Adrenal gland (tissue), 12 donors: ENCODE data around the gene NUF2. TPM values are rescaled to one million over a fixed set of nuclear protein-coding genes. Genes with fewer than 3 reads are reported as not detected.
A peak's percentile ranks its signal among the peaks of the same experiment; 100 is the strongest.

ENCODE experiments used
- DNase-seq, 7 donors: peaks; one replicate each; pipeline ENCODE4 v3.0.0-alpha.2; 2019 to 2020
- H3K27ac ChIP-seq, 5 donors: fragments of 200-600 bp; sonication (generic) in 4 of 5; 1 replicate in 3 of 5; 2 replicates in 2 of 5; pipeline versions ENCODE4 v1.5.1 to v1.8.0; 2016 to 2020; ENCODE audit warnings: mild to moderate bottlenecking in 1 of 5
- H3K27me3 ChIP-seq: fragments of 200-600 bp; 2 replicates; pipeline ENCODE4 v1.8.0; 2021
- H3K36me3 ChIP-seq, 2 donors: fragments of 200-600 bp; replicated peaks in 1 of 2; 1 replicate in 1 of 2; 2 replicates in 1 of 2; pipeline versions ENCODE4 v1.5.1 to v1.8.0; 2018 to 2022
- H3K4me1 ChIP-seq, 2 donors: fragments of 200-600 bp; replicated peaks in 1 of 2; 1 replicate in 1 of 2; 2 replicates in 1 of 2; pipeline versions ENCODE4 v1.5.1 to v1.8.0; 2018 to 2021
- H3K4me3 ChIP-seq, 4 donors: fragments of 200-600 bp; sonication (generic) in 3 of 4; one replicate each; pipeline ENCODE4 v1.5.1; 2016 to 2018
- H3K9me3 ChIP-seq, 3 donors: fragments of 200-600 bp; sonication (generic) in 1 of 3; replicated peaks in 1 of 3; 1 replicate in 2 of 3; 2 replicates in 1 of 3; pipeline versions ENCODE4 v1.5.1 to v1.8.0; 2016 to 2021
- CTCF ChIP-seq, 6 experiments: fragments of 450-650 bp in 4 of 6; fragments of 200-600 bp in 2 of 6; sonication (generic) in 1 of 6; IDR thresholded peaks; 1 replicate in 5 of 6; 2 replicates in 1 of 6; pipeline versions ENCODE4 v1.5.1 to v1.8.0; 2016 to 2021; ENCODE audit warnings: antibody characterized with exemption in 6 of 6, mild to moderate bottlenecking in 2 of 6, moderate library complexity in 1 of 6
- POLR2A ChIP-seq, 2 donors: fragments of 450-650 bp; IDR thresholded peaks; one replicate each; pipeline ENCODE4 v1.6.1; 2017; ENCODE audit warnings: antibody characterized with exemption in 2 of 2, mild to moderate bottlenecking in 2 of 2, moderate library complexity in 1 of 2
- WGBS, 4 donors: extraction: QIAGEN DNeasy Blood & Tissue Kit in 2 of 4; methylation state at CpG; one replicate each; pipeline versions ENCODE4 v1.1.5 to v1.1.7; 2013 to 2017; 5-methylcytosine and 5-hydroxymethylcytosine counted together
- intact Hi-C, 2 donors: fragments of 100-400 bp; cut with DNase I; formaldehyde crosslinking; loops; one replicate each; pipeline versions ENCODE4 v1.14.1 to v1.15.0; 2022 to 2023
- polyA plus RNA-seq, 3 donors: library from polyadenylated mRNA; stranded (reverse); fragments of 200-250 nt in 2 of 3; fragments of 350-450 nt in 1 of 3; fragmentation: Illumina TruSeq in 1 of 3; extraction: RNeasy Lipid Tissue Mini Kit (QIAGEN cat#74804) in 1 of 3; gene quantifications; one replicate each; pipeline ENCODE4 v1.2.3, GENCODE V29; 2013 to 2014
- total RNA-seq, 9 donors: library from RNA; depleted of rRNA in 4 of 9; stranded (reverse); fragments of >200 nt in 4 of 9; fragments of 120-200 nt in 1 of 9; fragmentation: NEBNext Ultra II Directional in 1 of 9; extraction: Animal tissue kit (Norgen Biotek cat#: 25700) in 1 of 9; gene quantifications; one replicate each; pipeline versions ENCODE4 v1.1.0 to v1.2.4, GENCODE V29; 2013 to 2023
- donor health status: healthy with polysubstance abuse.
- donor health status: Bipolar disorder and iron deficiency.
- donor health status: DM: yes; HTN: yes; CAD: no.
- donor health status: DM: no; HTN: no; CAD: no.
- donor health status: DM: no; HTN: no; CAD: no.
- donor health status: DM: yes; HTN: yes; CAD: no.

Gene NUF2
- total and polyA plus RNA-seq, 12 donors, result 0.53 to 12.4 (median 1.0) TPM; not detected in 1

DNA sequence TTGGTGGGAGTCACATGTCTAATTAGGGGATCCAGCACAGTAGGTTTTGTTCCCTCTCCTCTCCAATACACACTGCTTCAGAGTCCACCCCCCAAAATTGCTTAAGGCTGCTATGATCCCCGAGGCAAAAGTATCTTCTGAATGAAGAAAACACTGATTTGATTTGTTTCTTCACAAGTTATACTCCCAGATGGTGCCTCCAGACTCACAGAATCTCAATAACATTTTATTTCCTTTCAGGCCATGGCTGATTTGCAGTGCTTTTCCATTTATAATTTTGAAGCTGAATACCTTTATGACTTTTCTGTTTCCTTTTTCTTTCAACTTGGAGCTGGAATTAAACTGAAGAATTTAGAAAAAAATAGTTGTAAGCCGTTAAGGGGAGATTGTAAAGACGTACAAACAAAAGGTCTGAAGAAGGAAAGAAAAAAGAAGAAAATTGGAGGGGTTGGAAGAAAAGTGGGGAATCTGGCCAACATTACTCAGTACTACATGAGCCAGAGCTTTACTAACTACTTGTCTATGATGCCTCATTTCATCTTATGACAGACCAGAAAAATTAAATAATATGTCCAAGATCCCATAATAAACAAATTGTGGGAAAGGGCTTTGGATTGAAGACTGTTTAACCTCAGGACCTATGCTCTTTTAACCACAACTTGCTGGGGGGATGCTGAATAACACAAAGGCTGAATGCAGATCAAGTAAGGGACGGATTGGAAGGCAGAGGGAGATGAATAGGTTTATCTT lies 75.9 kb downstream of the NUF2 start:
- TF ChIP-seq POLR2A (IDR thresholded peaks at IDR 0.05) (no peak), CTCF (IDR thresholded peaks at IDR 0.05) (no peak)
- 67 to 74% (median 71%) methylated on average over 4 of the region's 4 CpGs for WGBS, 4 donors

DNA sequence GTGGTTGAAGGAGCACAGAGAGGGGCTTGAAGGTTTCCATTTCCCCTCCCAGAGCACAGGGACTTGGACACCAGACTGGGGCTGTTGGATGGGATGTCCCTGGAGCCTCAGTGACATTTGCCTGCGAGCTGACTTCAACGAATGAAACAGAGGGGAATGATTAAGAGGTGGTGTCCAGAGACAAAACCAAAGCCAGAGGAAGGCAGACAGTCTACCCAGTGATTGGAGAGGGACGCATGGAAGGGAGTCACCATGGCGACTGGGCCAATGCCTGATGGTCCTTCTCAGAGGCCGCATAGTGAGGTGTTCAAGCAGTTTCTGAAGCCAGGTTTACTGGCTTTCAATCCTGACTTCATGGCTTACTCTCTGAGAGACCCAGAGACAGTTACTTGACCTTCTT lies 77.2 kb downstream of the NUF2 start:
- WGBS, 4 donors, result 89 to 94% (median 90%) methylated on average over 5 of the region's 5 CpGs
- Histone ChIP-seq H3K27me3 (no peaks in the 10 kb centered on the region), H3K27ac (no peak overlapping the region), H3K4me1 (no peaks in the 10 kb centered on the region), H3K4me3 (no peak overlapping the region), H3K36me3 (no peaks in the 10 kb centered on the region), H3K9me3 (no peaks in the 10 kb centered on the region)
- no peak for TF ChIP-seq POLR2A (IDR thresholded peaks at IDR 0.05)
- TF ChIP-seq CTCF (IDR thresholded peaks at IDR 0.05), result no peak
- DNase-seq, result no peak
- intact Hi-C loops, result no loop called here

More for the DNA sequence above, 75.9 kb downstream of the NUF2 start:
- H3K4me3 ChIP-seq, result no peak overlapping the region
- no peak for DNase-seq
- H3K4me1 ChIP-seq, result no peaks in the 10 kb centered on the region
- no peaks in the 10 kb centered on the region for H3K36me3 ChIP-seq
- intact Hi-C loops, result no loop called here
- no peak overlapping the region for H3K27ac ChIP-seq
- H3K9me3 ChIP-seq, result no peaks in the 10 kb centered on the region
- no peaks in the 10 kb centered on the region for H3K27me3 ChIP-seq

DNA sequence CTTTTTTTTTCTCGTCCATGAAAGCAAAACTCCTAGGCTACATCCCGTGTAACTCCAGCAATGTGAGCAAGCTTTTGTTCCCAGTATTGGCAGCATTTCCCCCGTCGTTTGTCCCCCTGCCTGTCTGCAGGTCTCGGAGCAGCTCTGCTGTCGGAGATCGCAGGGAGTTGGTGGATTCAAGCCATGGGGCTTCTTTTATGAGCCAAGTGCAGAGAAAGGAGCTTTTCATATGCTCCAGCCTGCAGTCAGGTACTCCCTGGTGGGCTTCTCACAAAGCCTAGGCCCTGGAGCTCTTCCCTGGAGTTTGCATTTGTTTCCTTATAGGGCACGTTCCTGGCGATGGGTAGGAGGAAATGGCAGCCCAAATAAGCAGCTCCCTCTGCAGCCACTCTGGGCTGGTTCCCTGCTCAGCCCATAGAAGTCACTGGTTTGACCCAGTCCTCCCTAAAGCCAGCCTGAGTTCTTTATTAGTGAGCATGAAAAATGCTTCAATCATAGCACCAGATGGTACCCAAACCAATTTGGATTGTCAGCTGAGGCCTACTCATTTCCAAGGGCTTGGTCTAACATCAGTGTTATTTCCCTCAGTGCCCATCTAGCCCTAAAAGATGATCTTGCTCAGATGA lies 78.3 kb downstream of the NUF2 start:
- intact Hi-C loops, result no loop called here
- H3K27ac ChIP-seq, result no peak overlapping the region
- H3K4me1 ChIP-seq, result no peaks in the 10 kb centered on the region
- H3K4me3 ChIP-seq, result no peak overlapping the region
- H3K27me3 ChIP-seq, result no peaks in the 10 kb centered on the region
- no peaks in the 10 kb centered on the region for H3K36me3 ChIP-seq
- no peak for DNase-seq
- 66 to 77% (median 74%) methylated on average over 7 to 9 of the region's 9 CpGs for WGBS, 4 donors
- TF ChIP-seq POLR2A (IDR thresholded peaks at IDR 0.05) (no peak), CTCF (IDR thresholded peaks at IDR 0.05) (no peak)
- no peaks in the 10 kb centered on the region for H3K9me3 ChIP-seq

- no peak overlapping the region for H3K4me3 ChIP-seq
- DNase-seq, result peak in 3 of 7 donors; percentile 21 to 31 (median 26)
- TF ChIP-seq CTCF (IDR thresholded peaks at IDR 0.05) (no peak), POLR2A (IDR thresholded peaks at IDR 0.05) (no peak)
- intact Hi-C loops, result no loop called here
- no peak overlapping the region for H3K27ac ChIP-seq
- 51 to 62% (median 53%) methylated on average over 3 of the region's 3 CpGs for WGBS, 4 donors
- H3K36me3 ChIP-seq, result no peaks in the 10 kb centered on the region
- no peaks in the 10 kb centered on the region for H3K9me3 ChIP-seq
- H3K4me1 ChIP-seq, result no peaks in the 10 kb centered on the region
- no peaks in the 10 kb centered on the region for H3K27me3 ChIP-seq
These were observed 79.5 kb downstream of the NUF2 start for GRCh38 chr1:163401211-163401610.

Other genes with a start within 250 kb of the NUF2 start
- 100 to 1,000 TPM in 8 of 9 donors, 10 to 100 TPM in 1; 82.9 to 472 (median 153) TPM for gene RGS5, start 119.0 kb upstream of the NUF2 start, total RNA-seq
- gene RGS5, start 119.0 kb upstream of the NUF2 start, polyA plus RNA-seq, result 100 to 1,000 TPM in 2 of 3 donors, 10 to 100 TPM in 1; 56.5 to 660 (median 214) TPM